Measurements from ENCODE around the gene GLCCI1.

Gene GLCCI1

GRCh38 chr7:7922684-7923385 is 45.8 kb upstream of the GLCCI1 start:
- Histone ChIP-seq H2AFZ (no peak overlapping the region), H3K9ac (no peak overlapping the region), H3K36me3 (ENCODE audit: control insufficient read depth, insufficient read depth, low read length) (no peaks in the 10 kb centered on the region), H3K27me3 (ENCODE audit: control insufficient read depth, insufficient read depth, low read length) (no peaks in the 10 kb centered on the region), H3K9me3 (ENCODE audit: control insufficient read depth, low read length) (no peaks in the 10 kb centered on the region), H3K27ac (no peak overlapping the region), H3K4me2 (ENCODE audit: low read length) (no peak overlapping the region), H3K4me3 (ENCODE audit: low read depth, low read length) (no peak overlapping the region), H3K79me2 (no peaks in the 10 kb centered on the region), H3K4me1 (peaks cover 6% of the 10 kb centered on the region)
- TF ChIP-seq, protein P1, sequence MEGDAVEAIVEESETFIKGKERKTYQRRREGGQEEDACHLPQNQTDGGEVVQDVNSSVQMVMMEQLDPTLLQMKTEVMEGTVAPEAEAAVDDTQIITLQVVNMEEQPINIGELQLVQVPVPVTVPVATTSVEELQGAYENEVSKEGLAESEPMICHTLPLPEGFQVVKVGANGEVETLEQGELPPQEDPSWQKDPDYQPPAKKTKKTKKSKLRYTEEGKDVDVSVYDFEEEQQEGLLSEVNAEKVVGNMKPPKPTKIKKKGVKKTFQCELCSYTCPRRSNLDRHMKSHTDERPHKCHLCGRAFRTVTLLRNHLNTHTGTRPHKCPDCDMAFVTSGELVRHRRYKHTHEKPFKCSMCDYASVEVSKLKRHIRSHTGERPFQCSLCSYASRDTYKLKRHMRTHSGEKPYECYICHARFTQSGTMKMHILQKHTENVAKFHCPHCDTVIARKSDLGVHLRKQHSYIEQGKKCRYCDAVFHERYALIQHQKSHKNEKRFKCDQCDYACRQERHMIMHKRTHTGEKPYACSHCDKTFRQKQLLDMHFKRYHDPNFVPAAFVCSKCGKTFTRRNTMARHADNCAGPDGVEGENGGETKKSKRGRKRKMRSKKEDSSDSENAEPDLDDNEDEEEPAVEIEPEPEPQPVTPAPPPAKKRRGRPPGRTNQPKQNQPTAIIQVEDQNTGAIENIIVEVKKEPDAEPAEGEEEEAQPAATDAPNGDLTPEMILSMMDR (IDR thresholded peaks at IDR 0.05): no peak

- Histone ChIP-seq H3K36me3 (ENCODE audit: control insufficient read depth, insufficient read depth, low read length) (no peaks in the 10 kb centered on the region), H3K9me3 (ENCODE audit: control insufficient read depth, low read length) (no peaks in the 10 kb centered on the region), H3K27ac (no peak overlapping the region), H3K9ac (no peak overlapping the region), H3K4me3 (ENCODE audit: low read depth, low read length) (no peak overlapping the region), H3K4me2 (ENCODE audit: low read length) (no peak overlapping the region), H3K4me1 (peaks cover 6% of the 10 kb centered on the region), H3K79me2 (no peaks in the 10 kb centered on the region), H3K27me3 (ENCODE audit: control insufficient read depth, insufficient read depth, low read length) (no peaks in the 10 kb centered on the region), H2AFZ (no peak overlapping the region)
- TF ChIP-seq, protein P1 (IDR thresholded peaks at IDR 0.05): no peak
These were observed 44.8 kb upstream of the GLCCI1 start for GRCh38 chr7:7923818-7924217.

GRCh38 chr7:7924303-7924702 is 44.3 kb upstream of the GLCCI1 start:
- Histone ChIP-seq H3K36me3 (ENCODE audit: control insufficient read depth, insufficient read depth, low read length) (no peaks in the 10 kb centered on the region), H3K4me3 (ENCODE audit: low read depth, low read length) (no peak overlapping the region), H3K4me1 (peaks cover 6% of the 10 kb centered on the region), H2AFZ (no peak overlapping the region), H3K79me2 (no peaks in the 10 kb centered on the region), H3K9ac (no peak overlapping the region), H3K27me3 (ENCODE audit: control insufficient read depth, insufficient read depth, low read length) (no peaks in the 10 kb centered on the region), H3K4me2 (ENCODE audit: low read length) (no peak overlapping the region), H3K9me3 (ENCODE audit: control insufficient read depth, low read length) (no peaks in the 10 kb centered on the region), H3K27ac (no peak overlapping the region)
- TF ChIP-seq, protein P1 (IDR thresholded peaks at IDR 0.05): no peak

DNA sequence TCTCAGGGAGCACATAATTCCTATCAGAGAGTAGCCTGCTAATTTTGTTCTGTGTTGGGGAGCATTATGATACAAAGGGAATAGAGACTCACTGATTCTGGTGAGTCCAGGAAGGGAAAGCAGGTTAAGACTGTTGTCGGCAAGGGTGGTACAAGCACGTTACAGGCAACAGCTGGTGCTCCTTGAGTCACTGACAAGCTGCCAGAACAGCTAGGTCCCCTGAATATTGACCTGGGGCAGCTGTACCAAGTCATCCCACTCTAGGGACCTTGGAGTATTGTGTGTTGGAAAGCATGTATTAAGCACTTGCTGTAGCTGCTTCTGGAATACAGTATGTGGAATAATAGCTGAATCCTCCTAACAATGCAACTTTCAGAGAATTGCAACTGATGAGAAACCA is 37.0 kb upstream of the GLCCI1 start:
- Histone ChIP-seq H3K36me3 (ENCODE audit: control insufficient read depth, insufficient read depth, low read length) (no peaks in the 10 kb centered on the region), H2AFZ (no peak overlapping the region), H3K9me3 (ENCODE audit: control insufficient read depth, low read length) (no peaks in the 10 kb centered on the region), H3K79me2 (no peaks in the 10 kb centered on the region), H3K27me3 (ENCODE audit: control insufficient read depth, insufficient read depth, low read length) (no peaks in the 10 kb centered on the region), H3K4me3 (ENCODE audit: low read depth, low read length) (no peak overlapping the region), H3K4me2 (ENCODE audit: low read length) (no peak overlapping the region), H3K4me1 (no peaks in the 10 kb centered on the region), H3K9ac (no peak overlapping the region), H3K27ac (no peak overlapping the region)
- TF ChIP-seq, protein P1 (IDR thresholded peaks at IDR 0.05): no peak

DNA sequence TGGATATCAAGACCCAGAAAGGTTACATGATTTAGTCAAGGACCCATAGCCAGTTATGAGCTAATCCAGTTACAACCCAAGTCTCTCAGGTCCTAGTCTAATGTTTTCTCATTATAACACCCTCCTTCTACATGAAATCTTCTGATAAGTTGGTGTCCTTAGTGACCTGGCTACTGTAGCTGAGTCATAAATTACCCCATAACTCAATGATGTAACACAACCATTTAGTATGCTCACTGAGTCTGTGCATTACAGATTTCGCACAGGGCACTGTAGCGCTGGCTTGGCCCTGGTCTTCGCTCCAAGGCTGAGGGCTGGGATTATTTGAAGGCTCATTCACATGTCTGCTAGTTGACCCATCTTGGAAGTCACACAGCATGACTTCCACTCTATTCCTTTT is 36.0 kb upstream of the GLCCI1 start:
- H2AFZ ChIP-seq: no peak overlapping the region
- H3K9ac ChIP-seq: no peak overlapping the region
- H3K4me2 ChIP-seq (ENCODE audit: low read length): no peak overlapping the region
- H3K27me3 ChIP-seq (ENCODE audit: control insufficient read depth, insufficient read depth, low read length): no peaks in the 10 kb centered on the region
- H3K27ac ChIP-seq: no peak overlapping the region
- no peaks in the 10 kb centered on the region for H3K36me3 ChIP-seq (ENCODE audit: control insufficient read depth, insufficient read depth, low read length)
- no peak overlapping the region for H3K4me3 ChIP-seq (ENCODE audit: low read depth, low read length)
- no peaks in the 10 kb centered on the region for H3K4me1 ChIP-seq
- no peaks in the 10 kb centered on the region for H3K79me2 ChIP-seq
- H3K9me3 ChIP-seq (ENCODE audit: control insufficient read depth, low read length): no peaks in the 10 kb centered on the region
- TF ChIP-seq, protein P1 (IDR thresholded peaks at IDR 0.05): no peak
